HG02970 (cell line): ENCODE data around the gene LURAP1L.

Experiments used
- ATAC-seq: cut with Tn5 transposase; IDR thresholded peaks from one replicate; pipeline ENCODE4 v1.9.1; 2021; ENCODE audit warnings: mild to moderate bottlenecking, moderate library complexity, moderate number of reproducible peaks; ENCODE audit not compliant: unreplicated experiment, low FRiP score

Gene LURAP1L

GRCh38 chr9:12774861-12775678 lies at the start of gene LURAP1L:
TSS of gene LURAP1L (plus strand) at chr9:12775020. CDS start at chr9:12775716, 696 bp downstream.
- no peak for ATAC-seq

DNA sequence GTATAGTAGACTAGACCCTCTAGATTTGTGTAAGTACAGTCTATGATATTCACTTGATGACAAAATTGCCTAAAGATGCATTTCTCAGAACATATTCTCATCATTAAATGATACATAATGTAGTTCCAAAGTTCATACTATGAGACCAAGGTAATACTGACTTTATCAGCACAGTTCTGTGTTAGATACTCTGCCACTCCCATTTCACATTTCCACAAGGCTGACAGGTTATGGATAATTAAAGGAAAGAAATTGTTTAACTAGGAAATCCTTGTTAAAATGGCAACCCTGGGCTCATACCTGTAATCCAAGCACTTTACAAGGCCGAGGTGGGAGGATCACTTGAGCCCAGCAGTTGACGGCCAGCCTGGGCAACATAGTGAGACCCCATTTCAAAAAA lies 48.0 kb upstream of the LURAP1L start:
- ATAC-seq, result no peak

GRCh38 chr9:12730198-12730597 lies 44.6 kb upstream of the LURAP1L start:
- ATAC-seq, result no peak

DNA sequence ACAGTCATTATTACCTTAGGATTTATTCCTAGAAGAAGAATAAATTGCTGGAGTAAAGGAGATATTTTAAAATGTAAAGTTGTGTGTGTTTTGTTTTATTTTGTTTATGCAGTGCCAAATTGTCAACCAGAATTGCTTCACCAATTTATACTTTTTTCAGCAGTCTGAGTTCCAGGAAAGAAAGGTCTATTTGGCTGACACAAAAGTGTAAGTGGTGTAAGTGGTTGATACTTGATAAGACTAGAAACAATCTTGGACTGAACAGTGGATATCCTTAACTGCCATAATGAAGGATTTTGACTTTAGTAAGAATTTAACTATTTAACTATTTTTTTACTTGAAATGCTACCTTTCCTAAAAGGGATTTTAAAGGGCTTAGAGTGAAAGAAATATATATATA lies 43.9 kb upstream of the LURAP1L start:
- ATAC-seq, result no peak

GRCh38 chr9:12732971-12733370 lies 41.8 kb upstream of the LURAP1L start:
- ATAC-seq, result no peak

GRCh38 chr9:12735665-12736064 lies 39.2 kb upstream of the LURAP1L start:
- no peak for ATAC-seq

DNA sequence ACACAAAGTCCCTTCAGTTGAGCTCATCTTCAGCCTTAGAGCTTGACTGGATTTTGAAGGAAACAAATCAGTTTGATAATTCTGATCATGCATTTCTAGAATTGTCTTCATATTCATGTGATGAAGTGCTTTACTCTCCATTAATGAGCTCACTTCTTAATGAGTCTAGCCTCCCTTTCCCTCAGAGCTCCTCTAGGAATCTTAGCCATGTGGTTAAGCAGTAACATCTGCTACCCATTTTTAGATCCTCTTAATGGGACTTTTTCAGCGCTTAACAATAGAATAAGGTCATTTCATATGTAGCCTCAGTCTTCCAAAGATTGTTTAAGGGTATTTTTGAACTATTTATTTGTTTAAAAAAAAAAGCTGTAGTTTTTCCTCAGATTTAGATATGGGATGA lies 36.9 kb upstream of the LURAP1L start:
- ATAC-seq, result no peak

DNA sequence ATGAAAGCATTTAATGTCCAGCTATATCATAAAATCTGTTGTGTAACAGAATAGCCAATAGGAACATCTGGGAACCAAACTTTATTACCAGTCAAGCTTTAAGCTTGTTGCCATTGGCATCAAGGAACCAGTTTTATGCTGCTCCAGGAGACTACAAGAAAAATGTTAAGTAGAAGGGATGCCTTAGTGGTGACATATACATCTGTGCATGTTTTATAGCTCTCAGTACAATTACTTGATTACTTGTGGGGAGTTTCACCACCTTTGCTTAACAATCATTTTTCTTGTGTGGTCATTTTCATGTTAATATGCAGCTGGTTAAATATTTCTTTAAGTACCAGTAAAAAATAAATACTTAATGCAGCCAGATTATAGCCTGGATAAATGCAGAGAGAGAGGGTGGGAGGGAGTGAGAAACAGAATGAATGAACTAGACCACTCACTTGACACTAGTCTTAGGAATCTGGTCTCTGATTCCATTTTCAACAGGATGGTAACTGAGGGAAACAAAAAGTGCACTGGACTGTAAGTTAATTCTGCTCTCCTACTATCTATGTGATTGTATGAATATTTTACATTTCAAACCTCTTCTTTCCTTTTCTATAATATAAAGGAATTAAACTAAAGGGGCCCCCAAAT lies 35.7 kb upstream of the LURAP1L start:
- no peak for ATAC-seq

GRCh38 chr9:12740845-12741244 lies 34.0 kb upstream of the LURAP1L start:
- ATAC-seq, result no peak

DNA sequence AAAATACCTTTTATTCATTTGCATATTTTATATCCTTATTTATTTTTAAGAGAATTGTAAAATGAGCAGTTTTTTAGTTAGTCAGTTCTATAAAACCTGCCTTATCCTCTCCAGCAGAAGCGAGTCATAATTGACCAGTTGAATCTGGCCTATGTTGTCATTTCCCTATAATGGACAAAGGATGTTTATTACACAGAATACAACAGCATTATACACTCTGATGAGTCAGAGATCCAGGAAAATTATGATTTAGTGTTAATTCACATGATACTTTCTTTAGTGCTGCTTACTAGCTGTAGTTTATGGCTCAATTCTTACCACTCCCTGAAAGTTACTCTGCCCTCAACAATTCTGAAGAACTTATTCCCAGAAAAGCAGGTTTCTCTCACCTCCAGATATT lies 26.8 kb upstream of the LURAP1L start:
- ATAC-seq, result no peak

DNA sequence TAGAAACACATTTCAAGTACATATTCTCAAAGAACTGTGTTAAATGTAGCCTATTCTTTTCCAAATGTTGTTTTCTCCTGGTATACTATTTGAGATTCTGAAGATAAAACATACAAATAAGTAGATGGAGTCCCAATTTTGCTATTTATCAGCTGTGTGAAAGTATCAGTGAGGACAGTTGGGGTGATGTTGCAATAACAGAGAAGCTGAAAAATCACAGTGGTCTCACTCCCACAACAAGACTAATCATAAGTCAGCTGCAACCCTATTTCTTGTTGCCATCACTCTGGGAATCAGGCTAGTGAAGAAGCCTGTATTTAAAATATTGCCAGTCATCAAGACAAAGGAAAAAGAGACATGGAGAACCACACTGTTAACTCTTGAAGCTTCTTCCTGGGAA lies 25.9 kb upstream of the LURAP1L start:
- no peak for ATAC-seq

DNA sequence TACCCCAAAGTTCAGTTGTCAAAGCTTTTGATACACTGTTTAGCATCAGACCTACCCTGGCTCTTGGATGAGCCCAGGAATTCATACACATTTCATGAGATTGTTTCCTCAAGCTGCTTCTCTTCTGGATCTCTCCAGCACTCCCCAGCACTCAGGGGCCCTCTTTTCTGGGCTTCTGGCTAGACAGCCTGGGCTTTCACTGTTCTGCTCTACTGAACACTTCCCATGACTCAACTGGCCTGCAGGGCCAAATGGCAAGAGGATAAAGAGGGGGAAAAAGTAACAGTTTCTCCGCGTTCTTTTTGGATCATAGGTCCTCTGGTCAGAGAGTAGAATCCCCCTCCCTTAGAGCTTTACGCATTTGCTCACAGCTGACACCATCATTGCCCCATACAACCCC lies 20.9 kb upstream of the LURAP1L start:
- ATAC-seq, result no peak

GRCh38 chr9:12759761-12760160 lies 15.1 kb upstream of the LURAP1L start:
- ATAC-seq, result no peak

DNA sequence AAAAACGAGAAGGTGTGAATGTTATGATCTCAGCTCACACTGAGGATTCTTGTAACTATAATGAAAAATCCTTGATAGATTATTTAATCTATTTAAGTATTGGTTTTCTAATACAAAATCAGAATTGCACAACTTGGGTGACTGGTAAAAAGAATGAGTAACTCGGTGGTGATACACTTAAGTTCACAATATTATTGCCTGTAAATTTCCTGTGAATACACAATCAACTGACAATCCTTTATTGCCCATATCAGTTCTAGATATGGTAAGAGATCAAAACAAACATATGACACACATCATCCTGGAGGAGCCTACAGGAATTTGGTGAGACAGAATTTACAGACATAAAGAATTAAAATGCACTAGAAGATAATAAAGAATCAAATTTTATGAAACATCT lies 14.1 kb upstream of the LURAP1L start:
- ATAC-seq, result no peak

GRCh38 chr9:12764150-12764549 lies 10.7 kb upstream of the LURAP1L start:
- ATAC-seq, result no peak

GRCh38 chr9:12765088-12765798 lies 9.6 kb upstream of the LURAP1L start:
- no peak for ATAC-seq

DNA sequence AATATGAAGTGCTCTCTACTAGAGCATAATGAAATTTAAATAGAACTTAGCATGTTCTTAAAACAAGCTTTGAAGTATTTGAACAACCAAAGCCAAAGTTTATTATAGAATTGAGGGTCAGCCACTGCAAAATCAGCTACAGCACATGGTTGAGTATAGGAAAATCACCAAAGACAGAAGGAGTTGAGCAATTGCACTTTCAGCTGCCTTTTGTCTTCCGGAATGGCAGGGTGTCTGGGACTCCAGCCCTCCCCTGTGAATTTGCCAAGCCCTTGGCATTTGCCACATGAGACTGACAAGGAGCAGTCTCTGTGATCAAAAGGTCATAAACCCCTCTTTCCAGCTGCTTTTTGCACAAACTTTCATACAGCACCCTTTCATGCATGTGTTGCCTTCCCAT lies 8.5 kb upstream of the LURAP1L start:
- ATAC-seq, result no peak

GRCh38 chr9:12770261-12770660 lies 4.6 kb upstream of the LURAP1L start:
- ATAC-seq, result no peak

DNA sequence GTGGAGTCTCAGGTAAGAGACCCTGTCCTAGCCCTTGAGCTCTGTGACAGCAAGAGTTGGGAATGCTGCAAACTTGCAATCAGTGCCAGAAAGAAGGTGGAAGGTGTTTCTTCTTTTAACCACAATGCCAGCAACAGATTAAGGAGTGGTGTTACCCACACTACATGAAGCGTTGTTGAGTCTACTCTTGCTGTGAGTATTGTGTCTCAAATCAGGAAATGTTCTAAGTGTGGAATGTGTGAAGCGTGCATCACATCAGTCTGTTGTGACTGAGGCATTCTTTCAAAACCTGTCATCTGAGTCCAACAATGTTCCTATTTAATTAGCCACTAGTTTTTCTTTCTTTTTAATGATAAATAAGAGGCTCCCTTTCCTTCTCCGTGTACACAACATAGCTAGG lies 2.9 kb upstream of the LURAP1L start:
- no peak for ATAC-seq

GRCh38 chr9:12773562-12773961 lies 1.3 kb upstream of the LURAP1L start:
- no peak for ATAC-seq

- peak; percentile 63 for ATAC-seq
Measured at GRCh38 chr9:12775679-12776512, 1.1 kb downstream of the LURAP1L start.
